Neural crest cell (in vitro differentiated cells): ENCODE data around the gene PLXNA2. TPM values are rescaled to one million over a fixed set of nuclear protein-coding genes. Genes with fewer than 3 reads are reported as not detected.

Experiments
- DNase-seq: peaks from one replicate; pipeline ENCODE4 v3.0.0; 2021; ENCODE audit warnings: low read depth, mixed read lengths, low spot score
- H3K27ac Mint-ChIP-seq: one replicate; pipeline ENCODE4 v1.8.0; 2021; ENCODE audit warnings: mild to moderate bottlenecking, mixed read lengths; ENCODE audit not compliant: unreplicated experiment
- H3K27me3 Mint-ChIP-seq: 2 replicates; pipeline ENCODE4 v1.8.0; 2021; ENCODE audit warnings: low read depth, mild to moderate bottlenecking, mixed read lengths
- H3K36me3 Mint-ChIP-seq: 2 replicates; pipeline ENCODE4 v1.8.0; 2021; ENCODE audit warnings: low read depth, mild to moderate bottlenecking, mixed read lengths
- H3K4me1 Mint-ChIP-seq: 2 replicates; pipeline ENCODE4 v1.8.0; 2021; ENCODE audit warnings: mixed read lengths
- H3K4me3 Mint-ChIP-seq: one replicate; pipeline ENCODE4 v1.8.0; 2021; ENCODE audit warnings: mild to moderate bottlenecking, mixed read lengths
- H3K9me3 Mint-ChIP-seq: 2 replicates; pipeline ENCODE4 v1.8.0; 2021; ENCODE audit warnings: mixed read lengths
- total RNA-seq: library from RNA; stranded (reverse); gene quantifications from 2 replicates; pipeline ENCODE4 v1.2.1, GENCODE V29; 2021
- TF ChIP-seq, protein P1 (sequence below): fragments of 200-600 bp; sonication (generic); conservative IDR thresholded peaks from 2 replicates; pipeline ENCODE4 v1.5.0; 2021; ENCODE audit warnings: antibody characterized with exemption, mild to moderate bottlenecking

Gene PLXNA2
- total RNA-seq, 1 donor from 2014 or later = 37.7 TPM

DNA sequence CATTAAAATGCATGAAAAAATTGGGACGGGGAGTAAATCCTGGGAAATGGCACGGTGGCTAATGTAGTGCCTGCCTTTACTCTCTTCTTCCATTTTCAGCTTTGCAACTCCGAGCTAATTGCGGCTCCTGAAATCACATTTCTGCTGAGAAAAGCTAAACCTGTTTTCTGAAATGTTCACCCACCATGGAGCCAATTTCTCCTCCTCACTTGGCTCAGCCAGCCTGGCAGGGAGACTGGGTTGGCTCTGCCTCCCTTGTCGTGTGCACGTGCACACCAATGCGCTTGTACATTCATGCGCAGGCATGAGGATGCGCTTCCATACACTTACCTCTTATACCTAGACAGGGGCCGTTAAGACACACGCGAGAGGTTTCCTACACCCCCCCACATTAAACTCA lies 165.4 kb downstream of the PLXNA2 start:
- Mint-ChIP-seq H3K9me3 (no peaks in the 10 kb centered on the region), H3K4me1 (peaks cover 72% of the 10 kb centered on the region), H3K27me3 (peaks cover 2% of the 10 kb centered on the region), H3K4me3 (no peak overlapping the region), H3K36me3 (peaks cover 2% of the 10 kb centered on the region), H3K27ac (peak overlapping the region; percentile 38)
- TF ChIP-seq, protein P1, sequence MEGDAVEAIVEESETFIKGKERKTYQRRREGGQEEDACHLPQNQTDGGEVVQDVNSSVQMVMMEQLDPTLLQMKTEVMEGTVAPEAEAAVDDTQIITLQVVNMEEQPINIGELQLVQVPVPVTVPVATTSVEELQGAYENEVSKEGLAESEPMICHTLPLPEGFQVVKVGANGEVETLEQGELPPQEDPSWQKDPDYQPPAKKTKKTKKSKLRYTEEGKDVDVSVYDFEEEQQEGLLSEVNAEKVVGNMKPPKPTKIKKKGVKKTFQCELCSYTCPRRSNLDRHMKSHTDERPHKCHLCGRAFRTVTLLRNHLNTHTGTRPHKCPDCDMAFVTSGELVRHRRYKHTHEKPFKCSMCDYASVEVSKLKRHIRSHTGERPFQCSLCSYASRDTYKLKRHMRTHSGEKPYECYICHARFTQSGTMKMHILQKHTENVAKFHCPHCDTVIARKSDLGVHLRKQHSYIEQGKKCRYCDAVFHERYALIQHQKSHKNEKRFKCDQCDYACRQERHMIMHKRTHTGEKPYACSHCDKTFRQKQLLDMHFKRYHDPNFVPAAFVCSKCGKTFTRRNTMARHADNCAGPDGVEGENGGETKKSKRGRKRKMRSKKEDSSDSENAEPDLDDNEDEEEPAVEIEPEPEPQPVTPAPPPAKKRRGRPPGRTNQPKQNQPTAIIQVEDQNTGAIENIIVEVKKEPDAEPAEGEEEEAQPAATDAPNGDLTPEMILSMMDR = no peak
- no peak for DNase-seq

DNA sequence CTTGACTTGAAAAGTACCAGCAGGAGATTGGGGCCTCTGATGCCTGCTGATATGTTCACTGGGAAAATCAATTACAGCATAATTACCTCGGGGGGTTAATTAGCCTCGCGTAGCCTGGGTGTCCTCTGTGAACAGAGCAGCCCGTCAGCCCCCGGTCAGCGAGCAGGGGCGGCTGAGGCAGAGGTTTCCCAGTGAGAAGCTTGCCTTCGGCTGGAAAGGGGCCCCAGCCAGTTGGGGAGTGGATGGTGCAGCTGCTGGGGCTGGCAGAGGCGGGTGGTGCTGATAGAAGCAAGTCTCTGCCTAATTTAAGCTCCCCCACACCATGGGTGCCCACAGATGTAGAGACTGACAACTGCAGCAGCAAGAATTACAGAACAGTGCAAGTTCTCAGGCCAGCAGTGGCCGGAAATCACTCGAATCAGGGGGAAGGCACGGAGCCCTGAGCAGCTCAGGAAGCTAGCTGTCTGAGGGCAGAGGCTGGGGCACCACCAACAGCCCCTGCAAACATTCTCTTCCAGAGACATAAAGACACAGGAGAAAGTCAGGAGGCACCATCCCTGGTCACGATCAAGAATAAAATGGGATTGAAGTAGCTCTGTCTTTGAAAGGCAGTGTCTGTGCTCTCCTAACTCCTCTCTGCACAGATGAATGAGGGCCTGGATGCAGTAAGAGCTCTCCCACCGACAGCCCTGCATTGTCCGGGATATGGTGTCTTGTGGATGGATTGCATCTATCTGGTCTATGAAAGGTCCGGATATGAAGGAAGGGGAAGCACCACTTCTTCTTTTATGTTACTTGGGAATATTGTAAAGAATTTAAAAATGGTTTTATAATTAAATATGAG lies 166.7 kb downstream of the PLXNA2 start:
- H3K4me1 Mint-ChIP-seq = peaks cover 59% of the 10 kb centered on the region
- DNase-seq = no peak
- peak overlapping the region; percentile 44 for H3K4me3 Mint-ChIP-seq
- TF ChIP-seq, protein P1 = no peak
- peaks cover 2% of the 10 kb centered on the region for H3K27me3 Mint-ChIP-seq
- peak overlapping the region; percentile 83 for H3K27ac Mint-ChIP-seq
- H3K9me3 Mint-ChIP-seq = no peaks in the 10 kb centered on the region
- H3K36me3 Mint-ChIP-seq = peaks cover 2% of the 10 kb centered on the region

DNA sequence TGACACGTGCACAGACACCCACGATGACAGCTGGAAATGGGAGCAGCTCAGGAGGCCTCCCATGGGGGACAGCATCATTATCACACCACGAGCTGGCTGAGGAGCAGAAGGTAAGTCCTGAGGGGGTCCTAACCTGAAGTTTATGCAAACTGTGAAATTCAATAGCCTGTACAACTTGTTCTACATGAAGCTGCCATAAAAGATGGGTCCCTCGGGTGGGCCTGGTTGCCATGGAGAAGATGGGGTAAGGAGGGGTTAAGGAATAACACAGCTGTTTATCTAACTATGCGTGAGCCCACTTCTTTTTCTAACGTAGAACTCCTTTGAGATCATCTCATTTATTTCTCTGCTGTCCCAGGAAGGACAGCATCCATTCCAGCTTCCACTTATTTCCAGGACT lies 169.8 kb downstream of the PLXNA2 start:
- H3K4me3 Mint-ChIP-seq = no peak overlapping the region
- TF ChIP-seq, protein P1 = no peak
- H3K9me3 Mint-ChIP-seq = no peaks in the 10 kb centered on the region
- no peak for DNase-seq
- peaks cover 2% of the 10 kb centered on the region for H3K36me3 Mint-ChIP-seq
- peaks cover 2% of the 10 kb centered on the region for H3K27me3 Mint-ChIP-seq
- no peak overlapping the region for H3K27ac Mint-ChIP-seq
- H3K4me1 Mint-ChIP-seq = peaks cover 53% of the 10 kb centered on the region

DNA sequence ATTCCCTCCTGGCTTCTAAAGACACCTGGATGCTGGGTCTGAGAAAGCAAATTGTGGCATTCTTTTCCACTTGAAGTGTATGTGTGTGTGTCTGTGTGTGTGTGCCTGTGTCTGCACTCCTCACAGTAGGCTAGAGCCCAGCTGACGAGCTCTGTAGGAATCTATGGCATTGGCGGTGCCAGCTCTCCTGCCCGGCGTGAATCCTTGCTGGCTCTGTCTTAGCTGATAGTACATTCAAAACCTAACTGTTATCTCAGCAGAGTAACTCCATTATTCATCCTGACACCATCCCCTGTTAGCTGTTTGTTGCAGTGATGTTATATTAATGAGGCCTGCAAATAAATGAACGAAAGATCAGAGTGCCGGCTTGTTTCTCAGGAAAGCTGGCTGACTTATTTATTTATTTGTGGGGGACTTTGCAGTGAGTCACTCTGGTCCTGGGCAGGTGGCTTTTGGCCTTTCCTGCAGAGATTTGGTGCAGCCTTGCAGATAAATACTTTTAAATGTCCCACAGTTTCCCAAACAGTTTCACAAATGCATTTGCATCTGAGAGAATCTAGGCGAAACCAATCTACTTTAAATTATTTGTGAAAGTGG lies 172.7 kb downstream of the PLXNA2 start:
- Mint-ChIP-seq H3K4me3 (no peak overlapping the region), H3K9me3 (no peaks in the 10 kb centered on the region), H3K27me3 (no peaks in the 10 kb centered on the region), H3K27ac (no peak overlapping the region), H3K4me1 (peaks cover 48% of the 10 kb centered on the region), H3K36me3 (peaks cover 2% of the 10 kb centered on the region)
- TF ChIP-seq, protein P1 = no peak
- no peak for DNase-seq

DNA sequence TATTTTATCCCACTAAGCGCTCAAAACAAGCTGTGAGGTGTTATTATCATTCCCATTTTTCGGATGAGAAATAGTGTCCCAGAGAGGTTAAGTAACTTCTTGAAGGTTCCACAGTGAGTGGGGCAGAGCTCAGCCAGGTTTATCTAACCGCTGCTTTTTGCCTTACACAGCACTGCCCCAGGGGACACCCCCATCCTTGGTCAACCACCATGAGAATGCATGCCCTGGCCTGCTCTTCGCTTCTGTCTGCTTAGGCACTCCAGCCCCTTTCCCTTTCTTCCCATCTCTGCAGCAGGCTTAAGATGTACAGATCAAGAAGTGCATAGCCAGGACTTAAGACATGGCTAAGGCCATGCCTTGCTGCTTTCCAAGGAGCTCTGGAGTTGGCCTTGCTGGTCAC lies 174.3 kb downstream of the PLXNA2 start:
- Mint-ChIP-seq H3K9me3 (no peaks in the 10 kb centered on the region), H3K27me3 (no peaks in the 10 kb centered on the region), H3K27ac (no peak overlapping the region), H3K36me3 (no peaks in the 10 kb centered on the region), H3K4me3 (no peak overlapping the region), H3K4me1 (peaks cover 58% of the 10 kb centered on the region)
- no peak for DNase-seq
- TF ChIP-seq, protein P1 = no peak
